ENCODE results near the gene CCR8. TPM values are rescaled to one million over a fixed set of nuclear protein-coding genes. Genes with fewer than 3 reads are reported as not detected.

The CCR8 gene
- not detected in 2 replicates for total RNA-seq

GRCh38 chr3:39329493-39329892 is at the start of gene CCR8:
CCR8 (plus strand) TSS chr3:39329709; CDS start chr3:39332332, 2,623 bp downstream.

GRCh38 chr3:39279745-39280517 is 49.6 kb upstream of the CCR8 start, which contains the start of gene CX3CR1:
CX3CR1 (minus strand) TSS chr3:39280036; CDS start chr3:39266509, 13,527 bp downstream.

Other genes with a start within 250 kb of the CCR8 start
- 30.1 and 38.7 TPM in 2 replicates for gene GORASP1, start 222.1 kb upstream of the CCR8 start, total RNA-seq
- gene TTC21A, start 222.0 kb upstream of the CCR8 start, total RNA-seq = 3.3 and 4.5 TPM in 2 replicates
- gene CSRNP1, start 176.1 kb upstream of the CCR8 start, total RNA-seq = 3.3 and 4.9 TPM in 2 replicates
- gene XIRP1, start 137.1 kb upstream of the CCR8 start, total RNA-seq = not detected in 2 replicates
- gene CX3CR1, start 49.7 kb upstream of the CCR8 start, total RNA-seq = under 0.01 TPM in 1 of 2 replicates, not detected in the other
- 16.4 and 18.0 TPM in 2 replicates for gene SLC25A38, start 53.7 kb downstream of the CCR8 start, total RNA-seq
- 1,102 and 1,458 TPM in 2 replicates for gene RPSA, start 77.0 kb downstream of the CCR8 start, total RNA-seq
- gene MOBP, start 138.0 kb downstream of the CCR8 start, total RNA-seq = not detected in 2 replicates

Measured in subcutaneous preadipocyte (primary cell).